Muscle layer of colon (tissue), 2 donors: ENCODE data around the gene OPTC.
A peak's percentile ranks its signal among the peaks of the same experiment; 100 is the strongest.

ENCODE experiments used
- H3K27ac ChIP-seq: one replicate; pipeline ENCODE4 v1.7.0; 2013; ENCODE audit warnings: low read depth, mild to moderate bottlenecking, low read length, moderate library complexity
- H3K27me3 ChIP-seq, 2 donors: one replicate each; pipeline ENCODE4 v1.7.0; 2013; ENCODE audit warnings: low read length in 2 of 2, mild to moderate bottlenecking in 2 of 2; ENCODE audit not compliant: insufficient read depth in 2 of 2, control insufficient read depth in 1 of 2
- H3K36me3 ChIP-seq: one replicate; pipeline ENCODE4 v1.7.0; 2013; ENCODE audit warnings: mild to moderate bottlenecking, low read length; ENCODE audit not compliant: insufficient read depth
- H3K4me1 ChIP-seq: one replicate; pipeline ENCODE4 v1.7.0; 2013; ENCODE audit warnings: mild to moderate bottlenecking, low read length; ENCODE audit not compliant: insufficient read depth
- H3K4me3 ChIP-seq, 2 donors: one replicate each; pipeline ENCODE4 v1.7.0; 2013; ENCODE audit warnings: low read length in 2 of 2, low read depth in 1 of 2, mild to moderate bottlenecking in 1 of 2, moderate library complexity in 1 of 2
- H3K9ac ChIP-seq: one replicate; pipeline ENCODE4 v1.7.0; 2013; ENCODE audit warnings: low read length
- H3K9me3 ChIP-seq: one replicate; pipeline ENCODE4 v1.7.0; 2013; ENCODE audit warnings: mild to moderate bottlenecking, low read length
- donor health status: abdominal sarcoma.
- donor health status: Adenocarcinoma of cecum.

The OPTC gene

GRCh38 chr1:203495845-203496244 lies 1.9 kb downstream of the OPTC start:
- Histone ChIP-seq H3K9me3 (no peaks in the 10 kb centered on the region), H3K27me3 (no peaks in the 10 kb centered on the region), H3K27ac (no peak overlapping the region), H3K4me1 (peaks cover under 1% of the 10 kb centered on the region), H3K9ac (no peak overlapping the region), H3K4me3 (no peak overlapping the region), H3K36me3 (no peaks in the 10 kb centered on the region)

GRCh38 chr1:203497269-203497777 lies 3.4 kb downstream of the OPTC start:
- Histone ChIP-seq H3K27me3 (no peaks in the 10 kb centered on the region), H3K4me3 (no peak overlapping the region), H3K36me3 (no peaks in the 10 kb centered on the region), H3K9ac (no peak overlapping the region), H3K4me1 (peaks cover 15% of the 10 kb centered on the region), H3K27ac (no peak overlapping the region), H3K9me3 (no peaks in the 10 kb centered on the region)

GRCh38 chr1:203499643-203500278 lies 5.8 kb downstream of the OPTC start:
- Histone ChIP-seq H3K9me3 (no peaks in the 10 kb centered on the region), H3K9ac (no peak overlapping the region), H3K27ac (no peak overlapping the region), H3K4me3 (no peak overlapping the region), H3K27me3 (no peaks in the 10 kb centered on the region), H3K36me3 (no peaks in the 10 kb centered on the region), H3K4me1 (peaks cover 30% of the 10 kb centered on the region)

GRCh38 chr1:203500279-203500678 lies 6.3 kb downstream of the OPTC start:
- no peaks in the 10 kb centered on the region for H3K36me3 ChIP-seq
- no peaks in the 10 kb centered on the region for H3K27me3 ChIP-seq
- H3K9me3 ChIP-seq: no peaks in the 10 kb centered on the region
- no peak overlapping the region for H3K9ac ChIP-seq
- H3K27ac ChIP-seq: no peak overlapping the region
- H3K4me1 ChIP-seq: peaks cover 36% of the 10 kb centered on the region
- H3K4me3 ChIP-seq: no peak overlapping the region

GRCh38 chr1:203503836-203504235 lies 9.9 kb downstream of the OPTC start:
- Histone ChIP-seq H3K4me1 (peaks cover 66% of the 10 kb centered on the region), H3K27me3 (no peaks in the 10 kb centered on the region), H3K9ac (no peak overlapping the region), H3K9me3 (no peaks in the 10 kb centered on the region), H3K4me3 (no peak overlapping the region), H3K27ac (no peak overlapping the region), H3K36me3 (no peaks in the 10 kb centered on the region)

GRCh38 chr1:203504400-203505250 lies 10.7 kb downstream of the OPTC start:
- Histone ChIP-seq H3K36me3 (no peaks in the 10 kb centered on the region), H3K27ac (peak overlapping the region; percentile 72), H3K4me1 (peaks cover 74% of the 10 kb centered on the region), H3K9ac (no peak overlapping the region), H3K27me3 (no peaks in the 10 kb centered on the region), H3K4me3 (no peak overlapping the region), H3K9me3 (no peaks in the 10 kb centered on the region)

GRCh38 chr1:203505526-203506204 lies 11.7 kb downstream of the OPTC start:
- peaks cover 74% of the 10 kb centered on the region for H3K4me1 ChIP-seq
- peak overlapping the region; percentile 72 for H3K27ac ChIP-seq
- H3K4me3 ChIP-seq: no peak overlapping the region

GRCh38 chr1:203506858-203507626 lies 13.1 kb downstream of the OPTC start:
- peaks cover 71% of the 10 kb centered on the region for H3K4me1 ChIP-seq
- H3K4me3 ChIP-seq: no peak overlapping the region
- H3K27ac ChIP-seq: peak overlapping the region; percentile 90
- no peaks in the 10 kb centered on the region for H3K9me3 ChIP-seq
- H3K36me3 ChIP-seq: no peaks in the 10 kb centered on the region
- no peaks in the 10 kb centered on the region for H3K27me3 ChIP-seq
- H3K9ac ChIP-seq: no peak overlapping the region

More at GRCh38 chr1:203505526-203506204, 11.7 kb downstream of the OPTC start:
- no peaks in the 10 kb centered on the region for H3K27me3 ChIP-seq
- H3K36me3 ChIP-seq: no peaks in the 10 kb centered on the region
- no peak overlapping the region for H3K9ac ChIP-seq
- no peaks in the 10 kb centered on the region for H3K9me3 ChIP-seq

GRCh38 chr1:203507759-203508158 lies 13.8 kb downstream of the OPTC start:
- H3K36me3 ChIP-seq: no peaks in the 10 kb centered on the region
- H3K4me1 ChIP-seq: peaks cover 71% of the 10 kb centered on the region
- H3K27ac ChIP-seq: peak overlapping the region; percentile 90
- no peak overlapping the region for H3K4me3 ChIP-seq
- H3K9ac ChIP-seq: no peak overlapping the region
- H3K27me3 ChIP-seq: no peaks in the 10 kb centered on the region
- H3K9me3 ChIP-seq: no peaks in the 10 kb centered on the region

GRCh38 chr1:203508463-203509073 lies 14.6 kb downstream of the OPTC start:
- Histone ChIP-seq H3K27ac (peak overlapping the region; percentile 82), H3K9ac (peak overlapping the region; percentile 10), H3K4me3 (no peak overlapping the region), H3K9me3 (no peaks in the 10 kb centered on the region), H3K4me1 (peaks cover 74% of the 10 kb centered on the region), H3K27me3 (no peaks in the 10 kb centered on the region), H3K36me3 (no peaks in the 10 kb centered on the region)
